H1 (cell line): Measurements from ENCODE around the gene RAB31.

Experiments used
- JUN ChIP-seq: IDR thresholded peaks from 2 replicates; pipeline ENCODE4 v1.6.1; 2011; ENCODE audit warnings: low read depth, mild to moderate bottlenecking, improper control_type of control experiment, low read length
- JUND ChIP-seq: IDR thresholded peaks from 2 replicates; pipeline ENCODE4 v1.6.1; 2011; ENCODE audit warnings: mild to moderate bottlenecking, improper control_type of control experiment, low read length
- KDM5A ChIP-seq: fragments of 200-600 bp; IDR thresholded peaks from 2 replicates; pipeline ENCODE4 v1.7.1; 2012; ENCODE audit warnings: mild to moderate bottlenecking, low read length, inconsistent platforms, mixed read lengths
- MAFK ChIP-seq: IDR thresholded peaks from 2 replicates; pipeline ENCODE4 v1.6.1; 2012; ENCODE audit warnings: low read depth, mild to moderate bottlenecking, improper control_type of control experiment, low read length
- POLR2A ChIP-seq, 2 experiments: IDR thresholded peaks; 1 replicate in 1 of 2; 2 replicates in 1 of 2; pipeline ENCODE4 v1.6.1; 2011; ENCODE audit warnings: low read depth in 2 of 2, low read length in 2 of 2, mild to moderate bottlenecking in 2 of 2; ENCODE audit errors: control extremely low read depth in 1 of 2
- POLR2AphosphoS5 ChIP-seq: IDR thresholded peaks from 2 replicates; pipeline ENCODE4 v1.6.1; 2011; ENCODE audit warnings: low read depth, low read length
- RFX5 ChIP-seq: IDR thresholded peaks from 2 replicates; pipeline ENCODE4 v1.6.1; 2011; ENCODE audit warnings: low read depth, low read length, improper control_type of control experiment, borderline replicate concordance
- SIN3A ChIP-seq, 2 experiments: IDR thresholded peaks in 1 of 2; conservative IDR thresholded peaks in 1 of 2; 2 replicates each; pipeline ENCODE4 v1.6.1; 2011 to 2012; ENCODE audit warnings: low read length in 2 of 2, improper control_type of control experiment in 1 of 2, low read depth in 1 of 2, mild to moderate bottlenecking in 1 of 2
- TAF1 ChIP-seq: IDR thresholded peaks from 2 replicates; pipeline ENCODE4 v1.6.1; 2011; ENCODE audit warnings: mild to moderate bottlenecking, low read depth, low read length
- USF2 ChIP-seq: IDR thresholded peaks from 2 replicates; pipeline ENCODE4 v1.6.1; 2011; ENCODE audit warnings: low read length, improper control_type of control experiment
- TF ChIP-seq, protein P1 (sequence below), 3 experiments: IDR thresholded peaks; 1 replicate in 2 of 3; 2 replicates in 1 of 3; pipeline versions ENCODE4 v1.5.1 to v1.6.1; 2011; ENCODE audit warnings: low read length in 3 of 3, mild to moderate bottlenecking in 3 of 3, inconsistent platforms in 2 of 3, low read depth in 1 of 3, moderate library complexity in 1 of 3; ENCODE audit not compliant: insufficient read depth in 1 of 3; ENCODE audit errors: control extremely low read depth in 1 of 3
- TF ChIP-seq, protein P2 (sequence below): IDR thresholded peaks from 2 replicates; pipeline ENCODE4 v1.6.1; 2012; ENCODE audit warnings: inconsistent platforms

DNA sequence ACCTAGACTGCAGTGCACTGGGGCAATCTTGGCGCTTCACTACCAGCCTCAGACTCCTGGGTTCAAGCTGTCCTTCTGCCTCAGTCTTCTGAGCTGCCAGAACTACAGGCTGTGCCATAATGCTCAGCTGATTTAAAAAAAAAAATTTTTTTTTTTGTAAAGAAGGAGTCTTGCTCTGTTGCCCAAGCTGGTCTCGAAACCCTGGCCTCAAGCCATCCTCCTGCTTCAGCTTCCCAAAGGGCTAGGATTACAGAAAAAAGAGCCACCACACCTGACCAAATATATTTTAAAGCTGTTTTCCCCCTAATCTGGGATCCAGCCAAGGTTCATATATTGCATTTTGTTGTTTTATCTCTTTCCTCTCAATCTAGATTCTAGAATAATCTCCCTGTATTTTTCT lies 82.2 kb downstream of the RAB31 start:
- no peak for TF ChIP-seq JUND
- no peak for TF ChIP-seq MAFK
- no peak for TF ChIP-seq JUN
- no peak for TF ChIP-seq POLR2A (IDR thresholded peaks at IDR 0.05; ENCODE audit: control extremely low read depth in 1 of 2, low read depth in 2 of 2, low read length in 2 of 2)
- no peak for TF ChIP-seq TAF1
- TF ChIP-seq, protein P1, sequence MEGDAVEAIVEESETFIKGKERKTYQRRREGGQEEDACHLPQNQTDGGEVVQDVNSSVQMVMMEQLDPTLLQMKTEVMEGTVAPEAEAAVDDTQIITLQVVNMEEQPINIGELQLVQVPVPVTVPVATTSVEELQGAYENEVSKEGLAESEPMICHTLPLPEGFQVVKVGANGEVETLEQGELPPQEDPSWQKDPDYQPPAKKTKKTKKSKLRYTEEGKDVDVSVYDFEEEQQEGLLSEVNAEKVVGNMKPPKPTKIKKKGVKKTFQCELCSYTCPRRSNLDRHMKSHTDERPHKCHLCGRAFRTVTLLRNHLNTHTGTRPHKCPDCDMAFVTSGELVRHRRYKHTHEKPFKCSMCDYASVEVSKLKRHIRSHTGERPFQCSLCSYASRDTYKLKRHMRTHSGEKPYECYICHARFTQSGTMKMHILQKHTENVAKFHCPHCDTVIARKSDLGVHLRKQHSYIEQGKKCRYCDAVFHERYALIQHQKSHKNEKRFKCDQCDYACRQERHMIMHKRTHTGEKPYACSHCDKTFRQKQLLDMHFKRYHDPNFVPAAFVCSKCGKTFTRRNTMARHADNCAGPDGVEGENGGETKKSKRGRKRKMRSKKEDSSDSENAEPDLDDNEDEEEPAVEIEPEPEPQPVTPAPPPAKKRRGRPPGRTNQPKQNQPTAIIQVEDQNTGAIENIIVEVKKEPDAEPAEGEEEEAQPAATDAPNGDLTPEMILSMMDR (IDR thresholded peaks at IDR 0.05; ENCODE audit: control extremely low read depth in 1 of 3, insufficient read depth in 1 of 3, low read depth in 1 of 3, low read length in 3 of 3): no peak
- TF ChIP-seq KDM5A: no peak
- TF ChIP-seq RFX5: no peak
- TF ChIP-seq USF2: no peak
- TF ChIP-seq SIN3A (conservative IDR thresholded peaks at IDR 0.05 in 1 of 2, IDR thresholded peaks at IDR 0.05 in 1 of 2; ENCODE audit: low read depth in 1 of 2, low read length in 2 of 2): no peak
- TF ChIP-seq, protein P2, sequence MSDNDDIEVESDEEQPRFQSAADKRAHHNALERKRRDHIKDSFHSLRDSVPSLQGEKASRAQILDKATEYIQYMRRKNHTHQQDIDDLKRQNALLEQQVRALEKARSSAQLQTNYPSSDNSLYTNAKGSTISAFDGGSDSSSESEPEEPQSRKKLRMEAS: no peak
- TF ChIP-seq POLR2AphosphoS5: no peak
